CD4-positive, alpha-beta T cell (primary cell): ENCODE results near the gene SERPINE2. TPM values are rescaled to one million over a fixed set of nuclear protein-coding genes. Genes with fewer than 3 reads are reported as not detected.

Experiments
- ATAC-seq: fragments of 200-7000 bp; cut with Tn5 transposase; one replicate; pipeline ENCODE4 v1.10.0; 2022; ENCODE audit warnings: mild to moderate bottlenecking; ENCODE audit not compliant: poor library complexity
- CTCF ChIA-PET: fragments of 350-600 bp; sonication (Branson Sonifier 250); formaldehyde crosslinking; loops from one replicate; lab custom pipeline; 2021; ENCODE audit warnings: antibody characterized with exemption, inconsistent platforms; lab: Charles Lee
- POLR2A ChIA-PET: fragments of 350-600 bp; sonication (Branson Sonifier 250); formaldehyde crosslinking; loops from one replicate; lab custom pipeline; 2021; ENCODE audit warnings: antibody characterized with exemption, inconsistent platforms; lab: Charles Lee
- DNase-seq, 14 experiments: peaks; one replicate each; pipeline ENCODE4 v3.0.0-alpha.2; 2013 to 2020; ENCODE audit warnings: mixed read lengths in 2 of 14
- H3K27ac ChIP-seq, 2 donors: one replicate each; pipeline versions ENCODE4 v1.5.1 to v1.7.0; 2013; ENCODE audit warnings: low read length in 2 of 2, low read depth in 1 of 2, mild to moderate bottlenecking in 1 of 2
- H3K27me3 ChIP-seq, 2 experiments: 1 replicate in 1 of 2; 2 replicates in 1 of 2; pipeline versions ENCODE4 v1.6.1 to v1.7.0; 2013; ENCODE audit warnings: low read length in 2 of 2, control low read depth in 1 of 2, mild to moderate bottlenecking in 1 of 2, moderate library complexity in 1 of 2; ENCODE audit not compliant: insufficient read depth in 2 of 2, control insufficient read depth in 1 of 2
- H3K36me3 ChIP-seq: one replicate; pipeline ENCODE4 v1.6.1; 2013; ENCODE audit warnings: low read length, control low read depth; ENCODE audit not compliant: insufficient read depth
- H3K4me1 ChIP-seq: one replicate; pipeline ENCODE4 v1.6.1; 2013; ENCODE audit warnings: low read length, control low read depth; ENCODE audit not compliant: insufficient read depth
- H3K4me3 ChIP-seq: one replicate; pipeline ENCODE4 v1.5.1; 2013; ENCODE audit warnings: mild to moderate bottlenecking, low read length, moderate library complexity
- H3K9me3 ChIP-seq, 2 experiments: 1 replicate in 1 of 2; 2 replicates in 1 of 2; pipeline versions ENCODE4 v1.6.1 to v1.7.0; 2013; ENCODE audit warnings: low read length in 2 of 2, mild to moderate bottlenecking in 2 of 2, control low read depth in 1 of 2, moderate library complexity in 1 of 2; ENCODE audit not compliant: control insufficient read depth in 1 of 2, insufficient read depth in 1 of 2
- H3K27ac Mint-ChIP-seq: one replicate; pipeline ENCODE4 v1.8.0; 2020; ENCODE audit warnings: mixed read lengths
- H3K27me3 Mint-ChIP-seq: one replicate; pipeline ENCODE4 v1.8.0; 2021; ENCODE audit warnings: mixed read lengths
- H3K36me3 Mint-ChIP-seq: one replicate; pipeline ENCODE4 v1.8.0; 2021; ENCODE audit warnings: low read depth, mixed read lengths
- H3K4me1 Mint-ChIP-seq: one replicate; pipeline ENCODE4 v1.8.0; 2021; ENCODE audit warnings: low read depth, mixed read lengths
- H3K4me3 Mint-ChIP-seq: one replicate; pipeline ENCODE4 v1.8.0; 2020; ENCODE audit warnings: mild to moderate bottlenecking, mixed read lengths
- H3K9me3 Mint-ChIP-seq: one replicate; pipeline ENCODE4 v1.8.0; 2020; ENCODE audit warnings: mixed read lengths
- CTCF ChIP-seq: fragments of 200-600 bp; IDR thresholded peaks from one replicate; pipeline ENCODE4 v1.8.0; 2022; ENCODE audit warnings: antibody characterized with exemption, mild to moderate bottlenecking
- intact Hi-C, 2 experiments: fragments of 100-400 bp; cut with DNase I in 1 of 2; cut with micrococcal nuclease in 1 of 2; formaldehyde crosslinking; loops; one replicate each; pipeline versions ENCODE4 v1.15.1 to v1.9.0; 2023 to 2025; cut with DNase I, micrococcal nuclease
- total RNA-seq, 174 experiments: library from RNA in 2 of 174; stranded (reverse) in 2 of 174; gene quantifications; one replicate each; pipeline ENCODE4 v1.2.3 and lab custom pipeline; 2021 to 2026

SERPINE2 gene
- total RNA-seq, 2 experiments from 2014 or later = 5.1 to 7.3 TPM

GRCh38 chr2:223949241-223949840 lies 89.7 kb downstream of the SERPINE2 start:
- peak overlapping the region; percentile 36 for H3K27ac Mint-ChIP-seq
- H3K27me3 Mint-ChIP-seq = no peaks in the 10 kb centered on the region
- no peak overlapping the region for H3K4me3 ChIP-seq
- peaks cover under 1% of the 10 kb centered on the region for H3K36me3 Mint-ChIP-seq
- no peaks in the 10 kb centered on the region for H3K27me3 ChIP-seq
- CTCF ChIA-PET = no interaction called here
- peaks cover 32% of the 10 kb centered on the region for H3K4me1 ChIP-seq
- no peaks in the 10 kb centered on the region for H3K9me3 Mint-ChIP-seq
- no peak for ATAC-seq
- no peak overlapping the region for H3K27ac ChIP-seq
- DNase-seq = no peak
- intact Hi-C loops = no loop called here
- POLR2A ChIA-PET = interaction anchor here (0.6 to 1.0 kb wide), 2 partner anchors 20 to 338 kb away, joined by 3 to 4 read pairs; no protein-coding TSS in a partner anchor
- H3K9me3 ChIP-seq = no peaks in the 10 kb centered on the region
- no peak for TF ChIP-seq CTCF
- peaks cover 42% of the 10 kb centered on the region for H3K4me1 Mint-ChIP-seq
- no peaks in the 10 kb centered on the region for H3K36me3 ChIP-seq
- peak overlapping the region; percentile 51 for H3K4me3 Mint-ChIP-seq

- peaks cover 9% of the 10 kb centered on the region for H3K36me3 Mint-ChIP-seq
Measured at GRCh38 chr2:223947711-223948205, 91.3 kb downstream of the SERPINE2 start.

GRCh38 chr2:223945755-223946154 lies 93.3 kb downstream of the SERPINE2 start:
- intact Hi-C loops = loop anchor here (2.0 kb wide), 2 partner anchors 15 kb away; no protein-coding TSS in a partner anchor
- POLR2A ChIA-PET = interaction anchor here (1.3 to 2.2 kb wide), 4 partner anchors 11 to 25 kb away, joined by 4 to 41 read pairs (median 6); partner anchors contain the start of gene MRPL44
- H3K4me1 Mint-ChIP-seq = peaks cover 56% of the 10 kb centered on the region
- H3K4me3 ChIP-seq = peak overlapping the region; percentile 93
- no peaks in the 10 kb centered on the region for H3K9me3 Mint-ChIP-seq
- no peak for ATAC-seq
- H3K36me3 ChIP-seq = no peaks in the 10 kb centered on the region
- H3K27me3 Mint-ChIP-seq = no peaks in the 10 kb centered on the region
- H3K4me3 Mint-ChIP-seq = peak overlapping the region; percentile 91
- peaks cover 12% of the 10 kb centered on the region for H3K36me3 Mint-ChIP-seq
- peak overlapping the region; percentile 80 for H3K27ac Mint-ChIP-seq
- peak in 2 of 14 experiments; percentile 20 to 43 for DNase-seq
- no peaks in the 10 kb centered on the region for H3K27me3 ChIP-seq
- CTCF ChIA-PET = interaction anchor here (1.3 to 1.6 kb wide), 2 partner anchors 9 to 12 kb away, joined by 4 to 5 read pairs; partner anchors contain the start of gene MRPL44
- no peak for TF ChIP-seq CTCF
- no peaks in the 10 kb centered on the region for H3K9me3 ChIP-seq
- H3K4me1 ChIP-seq = peaks cover 57% of the 10 kb centered on the region
- no peak overlapping the region for H3K27ac ChIP-seq

More at GRCh38 chr2:223947711-223948205, 91.3 kb downstream of the SERPINE2 start:
- no peak for TF ChIP-seq CTCF
- Histone ChIP-seq H3K27ac (no peak overlapping the region), H3K9me3 (no peaks in the 10 kb centered on the region), H3K36me3 (no peaks in the 10 kb centered on the region), H3K27me3 (no peaks in the 10 kb centered on the region), H3K4me1 (peaks cover 46% of the 10 kb centered on the region), H3K4me3 (no peak overlapping the region)
- intact Hi-C loops = no loop called here
- ChIA-PET POLR2A (no interaction called here), CTCF (no interaction called here)
- Mint-ChIP-seq H3K27me3 (no peaks in the 10 kb centered on the region), H3K27ac (no peak overlapping the region), H3K9me3 (no peaks in the 10 kb centered on the region), H3K4me3 (peak overlapping the region; percentile 13), H3K4me1 (peaks cover 55% of the 10 kb centered on the region)
- ATAC-seq (no peak), DNase-seq (no peak)
